H1 (cell line): ENCODE measurements around the gene AFF1. TPM values are rescaled to one million over a fixed set of nuclear protein-coding genes. Genes with fewer than 3 reads are reported as not detected.

Experiments used
- EP300 ChIP-seq, 2 experiments: IDR thresholded peaks; 1 replicate in 1 of 2; 2 replicates in 1 of 2; pipeline ENCODE4 v1.6.1; 2011 to 2012; ENCODE audit warnings: low read depth in 2 of 2, low read length in 2 of 2, mild to moderate bottlenecking in 2 of 2, borderline replicate concordance in 1 of 2, inconsistent platforms in 1 of 2, moderate library complexity in 1 of 2
- polyA plus RNA-seq, 7 experiments: library from polyadenylated mRNA; depleted of rRNA in 3 of 7; stranded (reverse) in 5 of 7; unstranded in 2 of 7; fragments of >200 nt in 5 of 7; fragments of 200-250 nt in 2 of 7; gene quantifications; 1 replicate in 5 of 7; 2 replicates in 1 of 7; 4 replicates in 1 of 7; pipeline versions ENCODE4 v1.2.1 to v1.2.3, GENCODE V29; 2011 to 2013; ENCODE audit warnings: missing spikeins in 2 of 7, mixed read lengths in 2 of 7
- total RNA-seq: library from RNA; stranded (reverse); fragmentation: NEBNext Ultra II Directional; extraction: Animal tissue kit (Norgen Biotek cat#: 25700); gene quantifications from 2 replicates; pipeline ENCODE4 v1.2.1, GENCODE V29; 2021

AFF1 gene
- total and polyA plus RNA-seq, 2 of the 8 experiments (the other 6 are each of a cell fraction or from before 2014, with no cell fraction given), result 14.8 to 85.5 TPM

- TF ChIP-seq EP300 (IDR thresholded peaks at IDR 0.05; ENCODE audit: borderline replicate concordance in 1 of 2, low read depth in 2 of 2, low read length in 2 of 2), result no peak
Measured at GRCh38 chr4:86896596-86896995, 38.2 kb upstream of the AFF1 start (continued).
